ENCODE measurements around the gene MDM1.

DNA sequence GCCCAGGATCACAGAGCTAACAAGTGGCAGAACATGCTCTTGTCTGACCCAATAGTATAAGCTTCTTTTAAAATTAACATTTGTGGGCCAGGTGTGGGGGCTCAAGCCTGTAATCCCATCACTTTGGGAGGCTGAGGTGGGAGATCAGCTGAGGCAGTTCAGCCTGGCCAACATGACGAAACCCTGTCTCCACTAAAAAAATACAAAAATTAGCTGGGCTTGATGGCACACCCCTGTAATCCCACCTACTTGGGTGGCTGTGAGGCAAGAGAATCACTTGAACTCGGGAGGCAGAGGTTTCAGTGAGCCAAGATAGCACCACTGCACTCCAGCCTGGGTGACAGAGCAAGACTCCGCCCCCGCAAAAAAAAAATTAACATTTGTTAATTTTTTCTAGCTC lies 45.8 kb downstream of the MDM1 start:
- TF ChIP-seq, protein P1, sequence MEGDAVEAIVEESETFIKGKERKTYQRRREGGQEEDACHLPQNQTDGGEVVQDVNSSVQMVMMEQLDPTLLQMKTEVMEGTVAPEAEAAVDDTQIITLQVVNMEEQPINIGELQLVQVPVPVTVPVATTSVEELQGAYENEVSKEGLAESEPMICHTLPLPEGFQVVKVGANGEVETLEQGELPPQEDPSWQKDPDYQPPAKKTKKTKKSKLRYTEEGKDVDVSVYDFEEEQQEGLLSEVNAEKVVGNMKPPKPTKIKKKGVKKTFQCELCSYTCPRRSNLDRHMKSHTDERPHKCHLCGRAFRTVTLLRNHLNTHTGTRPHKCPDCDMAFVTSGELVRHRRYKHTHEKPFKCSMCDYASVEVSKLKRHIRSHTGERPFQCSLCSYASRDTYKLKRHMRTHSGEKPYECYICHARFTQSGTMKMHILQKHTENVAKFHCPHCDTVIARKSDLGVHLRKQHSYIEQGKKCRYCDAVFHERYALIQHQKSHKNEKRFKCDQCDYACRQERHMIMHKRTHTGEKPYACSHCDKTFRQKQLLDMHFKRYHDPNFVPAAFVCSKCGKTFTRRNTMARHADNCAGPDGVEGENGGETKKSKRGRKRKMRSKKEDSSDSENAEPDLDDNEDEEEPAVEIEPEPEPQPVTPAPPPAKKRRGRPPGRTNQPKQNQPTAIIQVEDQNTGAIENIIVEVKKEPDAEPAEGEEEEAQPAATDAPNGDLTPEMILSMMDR (IDR thresholded peaks at IDR 0.05 in 8 of 11, conservative IDR thresholded peaks at IDR 0.05 in 3 of 11) = no peak
- TF ChIP-seq POLR2AphosphoS5 (IDR thresholded peaks at IDR 0.05) = no peak
- no peak for TF ChIP-seq POLR2A (IDR thresholded peaks at IDR 0.05)
